GM18526 (cell line): ENCODE measurements around the gene CSTPP1.

Experiments
- POLR2A ChIP-seq: IDR thresholded peaks from 3 replicates; pipeline ENCODE4 v1.6.1; 2011; ENCODE audit not compliant: insufficient read length; ENCODE audit errors: extremely low read depth

Gene CSTPP1

DNA sequence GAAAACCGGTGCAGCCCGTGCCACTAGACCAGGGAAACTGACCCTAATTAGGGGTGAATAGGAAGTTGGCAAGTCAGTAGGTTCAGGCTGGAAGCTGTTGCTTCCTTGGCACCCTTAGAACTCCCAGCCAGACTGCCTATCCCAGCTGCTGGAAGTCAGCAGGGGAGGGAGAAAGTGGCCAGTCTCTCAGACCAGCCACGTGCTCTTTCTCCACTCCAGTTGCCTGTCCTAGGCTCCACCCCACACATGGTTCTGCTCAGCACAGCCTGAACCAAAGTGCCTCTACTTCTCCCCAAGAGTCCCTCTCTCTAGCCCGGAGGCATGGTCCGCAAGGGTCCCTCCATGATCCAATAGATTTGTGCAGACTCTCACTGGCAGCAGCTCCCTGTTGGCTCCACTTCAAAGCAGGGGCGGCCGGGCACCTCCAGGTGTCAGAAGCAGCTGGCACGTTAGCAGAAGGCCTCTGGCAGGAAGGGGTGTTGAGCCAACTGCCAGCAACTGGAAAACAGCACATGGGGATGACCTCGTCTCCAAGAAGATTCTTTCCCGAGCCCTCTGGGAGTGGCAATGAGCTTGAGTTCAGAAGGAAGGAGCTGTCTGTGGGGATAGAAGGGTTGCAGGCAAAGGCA lies 212.5 kb downstream of the CSTPP1 start:
- no peak for TF ChIP-seq POLR2A

DNA sequence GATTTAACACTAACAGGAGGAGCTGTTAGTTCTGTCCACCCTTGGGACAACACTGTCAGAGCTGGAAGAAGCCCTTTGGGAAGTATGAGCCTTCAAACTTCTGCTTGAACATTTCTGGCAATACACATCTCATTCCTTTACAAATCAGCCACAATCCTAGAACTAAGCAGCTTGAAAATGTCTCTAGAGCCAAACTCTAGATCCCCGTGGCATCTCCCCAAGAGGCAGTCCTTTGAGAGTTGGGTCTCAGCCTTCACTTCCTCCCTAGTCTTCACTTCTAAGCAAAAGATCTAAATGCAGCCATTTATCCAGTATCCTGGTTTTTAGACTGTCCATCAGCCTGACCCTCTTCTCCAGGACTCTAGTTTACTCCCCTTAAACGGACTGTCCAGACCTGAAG lies 213.2 kb downstream of the CSTPP1 start:
- TF ChIP-seq POLR2A, result no peak

DNA sequence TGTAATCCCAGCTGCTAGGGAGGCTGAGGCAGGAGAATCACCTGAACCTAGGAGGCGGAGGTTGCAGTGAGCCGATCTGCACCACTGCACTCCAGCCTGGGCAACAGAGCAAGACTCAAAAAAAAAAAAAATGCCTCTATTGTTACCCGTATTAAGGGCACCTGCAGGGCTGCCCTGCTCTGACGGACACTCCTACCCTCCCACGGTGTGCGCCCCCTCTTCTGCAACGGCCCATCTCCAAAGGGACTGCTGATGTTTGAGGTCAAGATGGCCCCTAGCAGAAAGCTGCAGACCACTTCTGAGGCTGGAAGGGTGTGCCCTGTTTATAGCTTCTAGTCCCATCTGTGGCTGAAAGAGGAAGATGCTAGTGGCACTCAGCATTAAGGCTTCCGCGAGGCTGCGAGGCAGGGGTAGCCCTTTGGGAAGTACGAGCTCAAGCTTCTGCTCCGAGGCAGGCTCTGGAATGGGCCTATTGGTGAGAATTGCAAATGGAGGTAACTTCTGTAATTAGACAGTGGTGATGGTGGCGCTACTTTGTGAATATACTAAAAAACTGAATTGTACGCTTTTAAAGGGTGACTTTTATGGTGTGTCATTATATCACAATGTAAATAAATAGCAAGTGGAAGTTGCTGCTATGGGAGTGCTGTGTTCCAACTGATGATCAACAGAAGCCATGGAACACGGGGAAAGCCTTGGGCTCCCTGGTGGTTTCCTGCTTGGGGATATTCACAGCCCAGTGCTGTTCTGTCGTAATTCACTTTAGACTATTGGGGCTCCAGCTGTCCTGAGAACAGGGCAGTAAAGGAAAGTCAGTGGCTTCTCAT lies 215.8 kb downstream of the CSTPP1 start:
- no peak for TF ChIP-seq POLR2A

DNA sequence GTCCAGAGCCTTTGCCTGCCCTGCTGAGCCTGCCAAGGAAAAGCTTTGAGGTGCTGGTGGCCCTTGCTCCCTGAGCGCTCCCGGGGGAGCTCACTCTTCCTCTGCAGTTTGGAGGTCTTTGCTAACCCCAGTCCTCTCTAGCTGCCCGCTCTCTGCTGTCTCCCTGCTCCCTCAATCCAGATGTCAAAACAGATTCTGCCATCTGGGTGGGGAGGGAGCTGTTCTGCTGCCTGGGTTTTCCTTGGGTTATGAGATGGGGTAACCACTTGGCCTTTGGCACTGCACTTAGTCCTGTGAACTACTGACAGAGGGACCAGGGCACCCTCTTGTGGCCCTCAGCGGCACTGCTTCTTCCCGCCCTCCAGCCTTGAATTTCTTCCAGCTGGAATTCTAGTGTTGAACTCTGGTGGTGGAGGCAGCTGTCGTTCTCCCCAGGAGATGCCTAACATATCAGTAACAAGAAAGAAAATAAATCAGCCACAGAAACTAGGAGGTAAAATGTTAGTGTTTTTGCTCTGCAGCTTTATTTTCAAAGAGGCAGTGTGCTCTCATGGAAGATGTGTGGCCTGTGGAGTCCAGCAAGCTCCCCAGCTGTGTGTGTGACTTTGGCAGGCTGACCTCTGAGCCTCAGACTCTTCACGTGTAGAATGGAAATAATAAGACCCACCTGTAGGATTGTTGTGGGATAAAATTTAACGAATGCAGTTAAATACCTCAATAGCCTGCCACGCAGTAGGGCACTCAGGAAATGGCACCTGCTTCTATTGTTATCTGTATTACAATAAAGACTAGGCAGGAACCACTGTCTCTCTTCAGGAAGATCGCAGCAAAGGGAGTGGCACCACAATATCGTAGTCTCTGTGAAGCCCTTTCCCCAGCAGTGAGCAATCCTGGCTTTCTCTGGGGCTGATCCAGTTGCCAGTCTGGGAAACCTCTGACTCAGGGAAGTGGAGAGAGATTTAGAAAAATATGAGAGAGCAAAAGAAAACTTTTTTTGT lies 216.7 kb downstream of the CSTPP1 start:
- TF ChIP-seq POLR2A, result no peak

DNA sequence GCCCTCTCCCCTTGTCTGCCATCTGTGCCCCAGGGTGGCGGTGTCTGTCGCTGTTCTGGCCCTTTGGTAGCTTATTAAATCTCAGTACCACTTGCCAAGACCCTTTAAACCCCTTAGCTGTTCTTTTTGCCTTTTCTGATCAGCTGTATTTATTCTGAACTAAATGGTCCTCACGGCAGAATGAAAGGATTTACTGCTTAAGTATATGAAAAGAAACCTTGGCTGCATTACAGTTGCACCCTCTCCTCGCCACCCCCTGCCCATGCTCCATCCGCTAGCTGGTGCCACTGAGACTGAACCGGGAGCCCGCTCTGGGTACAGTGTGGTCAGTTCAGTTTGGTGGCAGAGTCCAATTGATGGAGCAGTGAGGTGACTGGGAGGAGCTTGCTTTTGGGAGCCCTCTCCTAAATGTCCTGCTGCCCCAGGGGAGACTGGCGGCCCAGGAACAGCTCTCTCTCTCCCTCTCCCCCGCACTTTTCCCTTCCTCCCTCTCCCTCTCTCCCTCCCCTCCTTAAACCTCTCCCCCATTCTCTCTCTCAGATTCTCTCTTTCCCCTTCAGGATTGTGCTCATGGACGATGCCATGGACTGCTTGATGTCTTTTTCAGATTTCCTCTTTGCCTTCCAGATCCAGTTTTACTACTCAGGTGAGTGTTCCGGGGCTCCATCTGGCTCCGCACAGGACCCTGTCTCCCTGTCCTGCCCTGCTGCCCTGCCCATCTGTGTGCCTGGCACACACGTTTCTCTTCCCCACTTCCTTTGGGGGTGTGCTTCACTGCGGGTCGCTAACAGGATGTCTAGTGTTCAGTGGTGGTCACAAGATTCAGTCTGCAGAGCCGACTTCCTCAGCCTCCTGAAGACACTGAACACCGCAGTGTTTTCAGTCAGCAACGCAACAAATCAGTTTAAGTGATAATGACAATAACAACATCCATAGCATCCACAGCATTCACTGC lies 218.3 kb downstream of the CSTPP1 start:
- no peak for TF ChIP-seq POLR2A

DNA sequence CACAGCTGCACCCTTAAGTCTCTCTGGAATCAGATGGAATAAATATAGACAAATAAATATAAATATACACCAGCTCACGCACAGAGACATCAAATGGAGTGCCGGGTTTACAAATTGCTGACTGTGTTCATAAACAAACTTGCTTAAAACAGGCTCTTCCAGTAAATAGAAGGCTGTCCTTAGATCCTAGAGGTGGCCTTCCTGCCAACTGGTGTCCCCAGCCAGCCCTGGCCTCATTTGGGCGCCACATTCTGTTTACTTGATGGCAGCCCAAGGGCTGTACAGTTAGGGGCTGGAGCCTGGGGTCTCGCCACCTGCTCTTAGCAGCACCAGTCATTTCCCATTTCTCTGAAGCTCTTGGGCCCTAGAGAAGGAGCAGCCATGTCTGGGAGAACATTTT lies 219.3 kb downstream of the CSTPP1 start:
- no peak for TF ChIP-seq POLR2A

DNA sequence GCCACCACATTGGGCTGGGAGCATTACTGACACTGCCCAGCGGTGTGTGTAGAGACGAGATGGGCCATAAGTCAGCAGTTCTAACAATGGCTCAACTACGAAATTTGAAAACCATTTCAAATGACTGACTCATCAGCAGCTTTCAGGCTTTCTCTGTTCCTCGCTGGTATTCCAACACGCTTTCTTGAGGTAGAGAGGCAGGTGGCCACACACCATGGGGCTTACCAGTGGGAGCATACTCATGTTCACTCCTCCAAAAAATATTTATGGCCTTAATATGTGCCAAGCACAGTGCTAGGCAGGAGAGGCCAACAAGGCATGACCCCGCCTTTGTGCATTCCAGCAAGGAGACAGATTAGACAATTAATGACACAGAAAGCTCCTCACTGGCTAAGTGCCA lies 219.8 kb downstream of the CSTPP1 start:
- no peak for TF ChIP-seq POLR2A

DNA sequence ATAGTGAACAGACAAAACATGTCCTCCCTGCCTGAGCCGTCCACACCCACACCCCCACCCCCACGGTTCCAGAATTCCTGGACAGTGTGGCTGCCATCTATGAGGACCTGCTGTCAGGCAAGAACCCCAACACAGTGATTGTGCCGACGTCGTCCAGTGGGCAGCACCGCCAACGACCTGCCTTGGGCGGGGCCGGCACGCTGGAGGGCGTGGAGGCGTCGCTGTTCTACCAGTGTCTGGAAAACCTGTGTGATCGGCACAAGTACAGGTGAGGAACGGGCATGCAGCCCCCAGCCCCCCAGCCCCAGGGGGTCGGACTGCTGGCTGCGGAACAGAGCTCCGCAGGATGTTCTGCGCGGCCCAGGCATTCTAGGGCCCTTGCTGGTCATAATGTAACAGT lies 220.4 kb downstream of the CSTPP1 start:
- no peak for TF ChIP-seq POLR2A

DNA sequence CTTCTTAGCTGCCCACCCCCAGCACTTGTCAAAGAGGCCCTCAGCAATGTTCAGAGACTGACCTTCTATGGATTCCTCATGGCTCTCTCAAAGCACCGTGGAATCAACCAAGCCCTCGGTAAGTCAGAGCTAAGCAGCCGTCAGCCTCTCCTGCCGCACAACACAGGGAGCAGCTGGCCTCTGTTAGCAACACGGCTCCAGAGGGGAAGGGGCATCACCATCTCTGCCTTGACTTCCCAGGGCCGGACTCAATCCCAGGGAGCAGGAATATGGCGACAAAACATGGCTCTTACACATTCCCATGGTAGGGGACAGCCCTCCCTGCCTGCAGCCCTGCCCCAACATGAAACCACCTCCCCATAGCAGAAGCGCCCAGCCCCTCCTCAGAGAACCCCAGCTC lies 221.2 kb downstream of the CSTPP1 start:
- TF ChIP-seq POLR2A, result no peak

DNA sequence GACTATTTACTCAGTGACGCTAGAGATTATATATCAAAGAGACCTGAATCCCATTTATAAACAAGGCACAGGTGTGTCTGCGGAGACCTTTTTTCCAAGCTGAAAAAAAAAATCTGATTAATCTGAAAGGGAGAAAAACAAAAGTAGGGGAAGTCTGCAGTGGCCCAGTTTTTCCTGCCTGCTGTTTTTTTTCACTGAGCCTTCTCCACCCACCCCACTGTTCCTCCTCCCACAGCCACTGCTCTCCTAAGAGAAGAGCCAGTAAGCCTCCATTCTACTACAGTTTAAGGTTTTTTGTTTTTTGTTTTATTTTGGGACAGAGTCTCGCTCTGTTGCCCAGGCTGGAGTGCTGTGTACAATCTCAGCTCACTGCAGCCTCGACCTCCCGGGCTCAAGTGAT lies 221.7 kb downstream of the CSTPP1 start:
- TF ChIP-seq POLR2A, result no peak

DNA sequence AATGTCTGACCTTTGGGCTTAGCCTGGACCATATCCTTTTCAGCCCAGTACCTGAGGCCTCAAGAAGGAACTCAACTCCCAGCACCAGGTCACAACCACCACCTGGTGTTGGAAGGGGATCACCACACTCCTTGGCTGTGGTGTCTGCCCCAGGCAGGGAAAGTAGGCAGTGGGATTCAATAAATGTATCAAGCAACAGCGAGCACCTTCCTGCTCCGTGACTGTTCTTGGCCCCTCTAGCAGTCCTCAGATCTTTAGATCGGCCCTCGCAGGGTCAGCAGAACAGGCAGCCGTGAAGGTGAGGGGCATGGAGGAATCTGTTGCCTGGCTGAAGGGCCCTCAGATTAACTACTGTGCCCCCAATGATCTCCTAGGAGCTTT lies 224.2 kb downstream of the CSTPP1 start:
- no peak for TF ChIP-seq POLR2A

DNA sequence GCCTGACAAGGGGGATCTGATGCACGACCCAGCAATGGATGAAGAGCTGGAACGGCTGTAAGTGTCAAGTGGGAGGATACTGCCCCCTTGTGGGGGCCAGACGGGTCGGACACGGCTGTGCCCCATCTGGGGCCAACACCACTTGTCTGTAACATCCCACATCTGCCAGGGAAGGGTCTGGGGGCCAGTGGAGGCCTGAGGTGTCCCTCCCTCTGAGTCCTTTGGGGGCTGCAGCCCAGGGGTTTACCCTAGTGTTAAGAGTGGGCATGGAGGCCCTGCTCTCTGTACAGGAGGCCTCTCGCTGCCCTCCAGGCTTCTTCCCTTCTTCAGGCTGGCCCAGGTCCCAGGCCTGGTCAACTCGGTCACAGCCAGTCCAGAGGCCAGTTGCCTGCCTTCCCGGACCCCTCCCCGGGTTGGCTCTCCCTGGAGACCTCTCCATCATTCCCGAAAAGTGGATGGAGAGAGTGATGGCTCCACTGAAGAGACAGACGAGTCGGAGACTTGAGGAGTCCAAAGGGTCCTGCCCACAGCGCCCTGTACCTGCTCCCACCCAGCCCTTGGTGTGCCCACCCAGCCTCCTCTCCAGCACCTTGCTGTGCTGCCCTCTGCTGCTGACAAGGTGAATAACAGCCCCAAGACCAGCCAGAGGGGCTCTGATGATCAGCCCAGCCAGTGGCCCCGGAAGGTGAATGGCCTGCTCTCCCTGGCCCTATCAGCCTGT lies 224.7 kb downstream of the CSTPP1 start:
- no peak for TF ChIP-seq POLR2A

DNA sequence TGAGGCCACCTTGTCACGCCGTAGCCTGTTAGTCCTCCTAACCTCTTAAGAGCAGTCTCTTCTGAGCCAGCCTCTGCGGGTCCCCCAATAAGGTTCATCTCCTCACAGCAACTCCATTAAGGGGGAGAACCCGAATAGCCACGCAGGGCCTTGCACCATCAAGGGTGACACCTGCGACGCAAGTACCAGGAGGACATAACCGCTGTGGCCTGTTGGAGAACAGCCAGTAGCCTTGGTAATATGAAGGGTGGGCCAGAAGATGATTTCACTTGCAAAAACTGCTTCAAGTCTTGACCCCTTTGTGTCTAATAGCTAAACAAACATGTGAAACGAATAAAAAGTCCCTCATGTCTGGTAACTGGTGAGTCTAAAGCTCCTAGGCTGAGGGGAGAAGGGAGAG lies 225.3 kb downstream of the CSTPP1 start:
- TF ChIP-seq POLR2A, result no peak

DNA sequence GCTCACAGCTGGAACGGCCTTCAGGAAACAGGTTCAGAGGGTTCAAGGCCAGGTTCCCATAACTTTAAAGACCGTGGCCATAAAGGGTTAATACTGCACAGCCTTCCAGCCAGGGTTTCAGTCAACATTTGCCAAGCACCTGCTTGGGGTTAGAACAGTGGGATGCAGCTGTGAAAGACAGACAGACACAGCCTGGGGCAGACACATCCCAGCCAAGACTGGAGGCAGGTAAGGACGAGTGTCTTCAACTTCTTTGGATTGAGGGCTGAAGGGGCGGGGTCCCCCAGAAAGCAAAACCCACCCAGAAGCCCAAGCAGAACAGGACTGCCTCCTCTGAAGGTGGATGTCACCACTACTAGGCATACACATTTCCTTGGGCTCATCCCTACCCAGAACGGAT lies 225.9 kb downstream of the CSTPP1 start:
- no peak for TF ChIP-seq POLR2A
